HCT116 (cell line): ENCODE measurements around the gene TRAK1. TPM values are rescaled to one million over a fixed set of nuclear protein-coding genes. Genes with fewer than 3 reads are reported as not detected.

Source experiments
- ATAC-seq: fragments of 200-7000 bp; cut with Tn5 transposase; 2 replicates; pipeline ENCODE4 v1.9.1; 2020; ENCODE audit warnings: mild to moderate bottlenecking, moderate library complexity
- BruUV-seq: library from RNA; stranded (reverse); fragments of 400-500 nt; replicated peaks from 2 replicates; lab custom pipeline; 2021; lab: Mats Ljungman, UMichigan
- CTCF ChIA-PET: fragments of 300-600 bp; sonication (Branson Sonifier 250); formaldehyde crosslinking; loops from one replicate; lab custom pipeline; 2021; ENCODE audit warnings: antibody characterized with exemption; lab: Charles Lee
- POLR2A ChIA-PET: fragments of 300-600, 350-600 bp; sonication (Branson Sonifier 250); formaldehyde crosslinking; loops from one replicate; lab custom pipeline; 2021; ENCODE audit warnings: antibody characterized with exemption; lab: Charles Lee
- RAD21 ChIA-PET, 2 experiments: fragments of 300-600 bp; sonication (Branson Sonifier 250); formaldehyde crosslinking; loops; one replicate each; lab custom pipeline; 2023; ENCODE audit warnings: low total read pairs in 2 of 2; ENCODE audit not compliant: uncharacterized antibody in 2 of 2, unreplicated experiment in 2 of 2, low non-redundant PET in 1 of 2; lab: Charles Lee
- DNase-seq: peaks from one replicate; pipeline ENCODE4 v3.0.0-alpha.2; 2010; ENCODE audit warnings: low read depth, low spot score
- H2AFZ ChIP-seq: fragments of 200-600 bp; shearing (Covaris generic), sonication (generic); 2 replicates; pipeline ENCODE4 v1.6.1; 2017; ENCODE audit warnings: low read depth, mixed run types, mixed read lengths, antibody characterized with exemption, low read length; ENCODE audit not compliant: poor library complexity, severe bottlenecking
- H3K27ac ChIP-seq: 2 replicates; pipeline ENCODE4 v1.5.1; 2012; ENCODE audit warnings: low read depth, low read length
- H3K27me3 ChIP-seq: fragments of 200-600 bp; sonication (generic); 2 replicates; pipeline ENCODE4 v1.6.1; 2016; ENCODE audit warnings: mixed run types, low read length, mixed read lengths; ENCODE audit not compliant: insufficient read depth
- H3K36me3 ChIP-seq, 2 experiments: fragments of 200-500 bp in 1 of 2; fragments of 200-600 bp in 1 of 2; sonication (Bioruptor generic) in 1 of 2; sonication (generic) in 1 of 2; 2 replicates each; pipeline versions ENCODE4 v1.5.1 to v1.6.1; 2014 to 2016; ENCODE audit warnings: low read length in 2 of 2, inconsistent platforms in 1 of 2, mixed read lengths in 1 of 2, mixed run types in 1 of 2; ENCODE audit not compliant: insufficient read depth in 2 of 2, control insufficient read depth in 1 of 2
- H3K4me1 ChIP-seq, 2 experiments: fragments of 200-600 bp in 1 of 2; sonication (generic) in 1 of 2; 2 replicates each; pipeline versions ENCODE4 v1.5.1 to v1.6.1; 2012 to 2017; ENCODE audit warnings: low read length in 2 of 2, inconsistent platforms in 1 of 2, mild to moderate bottlenecking in 1 of 2, mixed read lengths in 1 of 2, mixed run types in 1 of 2, moderate library complexity in 1 of 2; ENCODE audit not compliant: insufficient read depth in 2 of 2, control insufficient read depth in 1 of 2
- H3K4me2 ChIP-seq: fragments of 200-600 bp; sonication (generic); 2 replicates; pipeline ENCODE4 v1.6.1; 2017; ENCODE audit warnings: mixed run types, low read length, mixed read lengths
- H3K4me3 ChIP-seq, 2 experiments: fragments of 200-600 bp in 1 of 2; sonication (generic) in 1 of 2; replicated peaks in 1 of 2; 2 replicates each; pipeline ENCODE4 v1.5.1; 2011 to 2016; ENCODE audit warnings: low read length in 2 of 2, control low read depth in 1 of 2, low read depth in 1 of 2, mild to moderate bottlenecking in 1 of 2, mixed read lengths in 1 of 2, mixed run types in 1 of 2
- H3K79me2 ChIP-seq: fragments of 200-600 bp; sonication (generic); 2 replicates; pipeline ENCODE4 v1.6.1; 2017; ENCODE audit warnings: mild to moderate bottlenecking, mixed run types, low read length, moderate library complexity, mixed read lengths; ENCODE audit not compliant: insufficient read depth
- H3K9ac ChIP-seq: fragments of 200-600 bp; sonication (generic); 2 replicates; pipeline ENCODE4 v1.6.1; 2016; ENCODE audit warnings: low read length, mixed read lengths
- H3K9me2 ChIP-seq: fragments of 200-600 bp; sonication (generic), shearing (Covaris generic); 2 replicates; pipeline ENCODE4 v1.6.1; 2017; ENCODE audit warnings: mixed run types, mild to moderate bottlenecking, moderate library complexity; ENCODE audit not compliant: insufficient read depth
- H3K9me3 ChIP-seq, 2 experiments: fragments of 200-500 bp in 1 of 2; fragments of 200-600 bp in 1 of 2; sonication (Bioruptor generic) in 1 of 2; sonication (generic) in 1 of 2; 2 replicates each; pipeline ENCODE4 v1.6.1; 2014 to 2017; ENCODE audit warnings: low read length in 2 of 2, mixed read lengths in 2 of 2, inconsistent platforms in 1 of 2, low read depth in 1 of 2, mild to moderate bottlenecking in 1 of 2, mixed run types in 1 of 2, moderate library complexity in 1 of 2; ENCODE audit not compliant: control insufficient read depth in 1 of 2, insufficient read depth in 1 of 2
- H4K20me1 ChIP-seq: fragments of 200-600 bp; sonication (generic), shearing (Covaris generic); 2 replicates; pipeline ENCODE4 v1.6.1; 2017; ENCODE audit warnings: mixed run types, mild to moderate bottlenecking, moderate library complexity; ENCODE audit not compliant: insufficient read depth
- ATF3 ChIP-seq: IDR thresholded peaks from 2 replicates; pipeline ENCODE4 v1.6.1; 2012
- EZH2phosphoT487 ChIP-seq: fragments of 200-600 bp; IDR thresholded peaks from 2 replicates; pipeline ENCODE4 v1.6.1; 2018; ENCODE audit warnings: antibody characterized with exemption, borderline replicate concordance
- FOSL1 ChIP-seq: IDR thresholded peaks from 2 replicates; pipeline ENCODE4 v1.6.1; 2012; ENCODE audit warnings: low read depth
- POLR2AphosphoS5 ChIP-seq: IDR thresholded peaks from 2 replicates; pipeline ENCODE4 v1.6.1; 2011; ENCODE audit warnings: mild to moderate bottlenecking, low read depth, low read length, moderate library complexity
- REST ChIP-seq: IDR thresholded peaks from 2 replicates; pipeline ENCODE4 v1.6.1; 2012; ENCODE audit warnings: low read depth
- SP1 ChIP-seq: IDR thresholded peaks from 2 replicates; pipeline ENCODE4 v1.6.1; 2012; ENCODE audit warnings: low read depth
- SRF ChIP-seq: IDR thresholded peaks from 2 replicates; pipeline ENCODE4 v1.6.1; 2012; ENCODE audit warnings: low read depth
- intact Hi-C: fragments of 100-400 bp; cut with micrococcal nuclease; formaldehyde crosslinking; loops from 2 replicates; pipeline ENCODE4 v1.10.0; 2022
- total RNA-seq: library from RNA; stranded (reverse); gene quantifications from one replicate; pipeline ENCODE4 v1.2.1, GENCODE V29; 2021; ENCODE audit not compliant: unreplicated experiment

Gene TRAK1
- total RNA-seq, 1 experiment from 2014 or later, result 25.9 TPM

- ATAC-seq, result no peak
- Histone ChIP-seq H4K20me1 (no peaks in the 10 kb centered on the region), H3K9me2 (no peaks in the 10 kb centered on the region), H3K4me3 (no peak overlapping the region), H3K4me2 (no peak overlapping the region), H3K9me3 (no peaks in the 10 kb centered on the region), H3K36me3 (no peaks in the 10 kb centered on the region), H3K79me2 (peaks cover 62% of the 10 kb centered on the region), H3K27ac (no peak overlapping the region), H3K4me1 (peaks cover 0 to 14% of the 10 kb centered on the region in 2 experiments; a peak in 1 of 4 replicates), H3K27me3 (no peaks in the 10 kb centered on the region), H3K9ac (no peak overlapping the region), H2AFZ (no peak overlapping the region)
- ChIA-PET RAD21 (no interaction called here), CTCF (no interaction called here), POLR2A (no interaction called here)
- no peak for DNase-seq
- BruUV-seq, result no TSS peak
- intact Hi-C loops, result no loop called here
- TF ChIP-seq POLR2AphosphoS5 (no peak), ATF3 (no peak), FOSL1 (no peak), SRF (no peak), SP1 (no peak), EZH2phosphoT487 (no peak), REST (no peak)
These were observed 35.9 kb upstream of the TRAK1 start for GRCh38 chr3:42055291-42055690.
